Kidney epithelial cell (primary cell): ENCODE measurements around the gene MAPRE2. TPM values are rescaled to one million over a fixed set of nuclear protein-coding genes. Genes with fewer than 3 reads are reported as not detected.

Source experiments
- DNase-seq: peaks from one replicate; pipeline ENCODE4 v3.0.0-alpha.2; 2010; ENCODE audit warnings: low read depth
- H3K27me3 ChIP-seq: 2 replicates; pipeline ENCODE4 v1.6.0; 2011; ENCODE audit warnings: low read length; ENCODE audit not compliant: control insufficient read depth, insufficient read depth
- H3K36me3 ChIP-seq: 2 replicates; pipeline ENCODE4 v1.5.1; 2011; ENCODE audit warnings: low read length; ENCODE audit not compliant: control insufficient read depth, insufficient read depth
- H3K4me3 ChIP-seq: 2 replicates; pipeline ENCODE4 v1.5.1; 2011; ENCODE audit warnings: low read depth, mild to moderate bottlenecking, control low read depth, low read length
- total RNA-seq: library from RNA; depleted of rRNA; stranded (reverse); fragments of >200 nt; gene quantifications from 2 replicates; pipeline ENCODE4 v1.2.3, GENCODE V29; 2015
- TF ChIP-seq, protein P1 (sequence below): IDR thresholded peaks from 2 replicates; pipeline ENCODE4 v1.5.1; 2011; ENCODE audit warnings: mild to moderate bottlenecking, moderate library complexity, low read length, control low read depth, inconsistent platforms; ENCODE audit not compliant: insufficient read depth, poor library complexity, severe bottlenecking

Gene MAPRE2
- total RNA-seq, 1 donor from 2014 or later = 16.2 TPM

- no peaks in the 10 kb centered on the region for H3K27me3 ChIP-seq
- TF ChIP-seq, protein P1, sequence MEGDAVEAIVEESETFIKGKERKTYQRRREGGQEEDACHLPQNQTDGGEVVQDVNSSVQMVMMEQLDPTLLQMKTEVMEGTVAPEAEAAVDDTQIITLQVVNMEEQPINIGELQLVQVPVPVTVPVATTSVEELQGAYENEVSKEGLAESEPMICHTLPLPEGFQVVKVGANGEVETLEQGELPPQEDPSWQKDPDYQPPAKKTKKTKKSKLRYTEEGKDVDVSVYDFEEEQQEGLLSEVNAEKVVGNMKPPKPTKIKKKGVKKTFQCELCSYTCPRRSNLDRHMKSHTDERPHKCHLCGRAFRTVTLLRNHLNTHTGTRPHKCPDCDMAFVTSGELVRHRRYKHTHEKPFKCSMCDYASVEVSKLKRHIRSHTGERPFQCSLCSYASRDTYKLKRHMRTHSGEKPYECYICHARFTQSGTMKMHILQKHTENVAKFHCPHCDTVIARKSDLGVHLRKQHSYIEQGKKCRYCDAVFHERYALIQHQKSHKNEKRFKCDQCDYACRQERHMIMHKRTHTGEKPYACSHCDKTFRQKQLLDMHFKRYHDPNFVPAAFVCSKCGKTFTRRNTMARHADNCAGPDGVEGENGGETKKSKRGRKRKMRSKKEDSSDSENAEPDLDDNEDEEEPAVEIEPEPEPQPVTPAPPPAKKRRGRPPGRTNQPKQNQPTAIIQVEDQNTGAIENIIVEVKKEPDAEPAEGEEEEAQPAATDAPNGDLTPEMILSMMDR = no peak
- no peaks in the 10 kb centered on the region for H3K36me3 ChIP-seq
- DNase-seq = no peak
- no peak overlapping the region for H3K4me3 ChIP-seq
Observed at GRCh38 chr18:35045806-35046205, 4.6 kb downstream of the MAPRE2 start.

DNA sequence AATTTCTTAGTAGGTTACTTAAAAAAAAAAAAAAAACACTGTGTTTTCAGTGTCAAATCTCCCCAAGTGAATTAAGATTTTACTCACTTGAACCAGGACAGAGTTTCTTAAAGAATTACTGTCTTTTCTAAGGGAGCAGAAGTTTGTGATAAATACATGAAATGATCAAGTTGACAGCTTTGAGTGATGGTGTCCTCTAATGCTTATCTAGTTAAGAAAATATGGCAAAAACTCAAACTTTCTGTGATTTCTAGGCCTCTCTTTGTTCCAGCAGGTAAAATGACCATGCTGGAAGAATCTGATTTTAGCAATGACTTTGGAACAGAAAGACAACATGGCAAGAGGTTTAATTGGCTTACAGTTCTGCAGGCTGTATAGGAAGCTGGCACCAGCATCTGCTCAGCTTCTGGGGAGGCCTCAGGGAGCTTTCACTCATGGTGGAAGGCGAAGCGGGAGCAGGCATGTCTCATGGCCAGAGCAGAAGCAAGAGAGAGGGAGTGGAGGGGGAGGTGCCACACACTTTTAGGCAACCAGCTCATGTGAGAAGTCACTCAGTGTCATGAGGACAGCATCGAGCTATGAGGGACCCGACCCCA, 6.6 kb downstream of the MAPRE2 start:
- Histone ChIP-seq H3K36me3 (no peaks in the 10 kb centered on the region), H3K4me3 (no peak overlapping the region), H3K27me3 (no peaks in the 10 kb centered on the region)
- no peak for DNase-seq
- TF ChIP-seq, protein P1 = no peak

- H3K27me3 ChIP-seq = no peaks in the 10 kb centered on the region
- DNase-seq = no peak
- TF ChIP-seq, protein P1 = no peak
- no peaks in the 10 kb centered on the region for H3K36me3 ChIP-seq
- no peak overlapping the region for H3K4me3 ChIP-seq
Observed at GRCh38 chr18:35049111-35050027, 8.2 kb downstream of the MAPRE2 start.

GRCh38 chr18:35050028-35050546, 8.9 kb downstream of the MAPRE2 start:
- TF ChIP-seq, protein P1 = no peak

GRCh38 chr18:35050705-35051195, 9.5 kb downstream of the MAPRE2 start:
- no peaks in the 10 kb centered on the region for H3K36me3 ChIP-seq
- H3K27me3 ChIP-seq = no peaks in the 10 kb centered on the region
- no peak overlapping the region for H3K4me3 ChIP-seq
- TF ChIP-seq, protein P1 = no peak
- no peak for DNase-seq

More at GRCh38 chr18:35050028-35050546, 8.9 kb downstream of the MAPRE2 start:
- no peaks in the 10 kb centered on the region for H3K36me3 ChIP-seq
- no peaks in the 10 kb centered on the region for H3K27me3 ChIP-seq
- H3K4me3 ChIP-seq = no peak overlapping the region
- DNase-seq = no peak
